Activated CD8-positive, alpha-beta T cell treated with anti-CD3 and anti-CD28 coated beads, Interleukin-2, amount 10 ng/mL, durations not matched to agents 7 days and 5 days (primary cell): ENCODE results near the gene KCNJ9. TPM values are rescaled to one million over a fixed set of nuclear protein-coding genes. Genes with fewer than 3 reads are reported as not detected.

Experiments
- ATAC-seq: fragments of 150-1000 bp; cut with Tn5 transposase; one replicate; pipeline ENCODE4 v1.10.0; 2021; ENCODE audit warnings: moderate library complexity
- CTCF ChIA-PET: fragments of 350-600 bp; sonication (Branson Sonifier 250); formaldehyde crosslinking; loops from one replicate; lab custom pipeline; 2021; ENCODE audit warnings: antibody characterized with exemption; lab: Charles Lee
- POLR2A ChIA-PET: fragments of 350-600 bp; sonication (Branson Sonifier 250); formaldehyde crosslinking; loops from one replicate; lab custom pipeline; 2021; ENCODE audit warnings: antibody characterized with exemption; lab: Charles Lee
- DNase-seq: peaks from one replicate; pipeline ENCODE4 v3.0.0-alpha.2; 2020
- H3K27ac Mint-ChIP-seq: one replicate; pipeline ENCODE4 v1.8.0; 2021; ENCODE audit warnings: mild to moderate bottlenecking, mixed read lengths
- H3K27me3 Mint-ChIP-seq: one replicate; pipeline ENCODE4 v1.8.0; 2021; ENCODE audit warnings: low read depth, mixed read lengths
- H3K36me3 Mint-ChIP-seq: one replicate; pipeline ENCODE4 v1.8.0; 2021; ENCODE audit warnings: low read depth, mixed read lengths
- H3K4me1 Mint-ChIP-seq: one replicate; pipeline ENCODE4 v1.8.0; 2021; ENCODE audit warnings: low read depth, mixed read lengths
- H3K4me3 Mint-ChIP-seq: one replicate; pipeline ENCODE4 v1.8.0; 2021; ENCODE audit warnings: mild to moderate bottlenecking, mixed read lengths
- H3K9me3 Mint-ChIP-seq: one replicate; pipeline ENCODE4 v1.8.0; 2022; ENCODE audit warnings: mixed read lengths; ENCODE audit not compliant: insufficient read depth
- total RNA-seq, 2 experiments: library from RNA; stranded (reverse); gene quantifications; one replicate each; pipeline ENCODE4 v1.2.3, GENCODE V29; 2021

Gene KCNJ9
- total RNA-seq, 2 experiments from 2014 or later, result not detected

GRCh38 chr1:160050619-160051018 is 30.7 kb upstream of the KCNJ9 start:
- ATAC-seq (no peak), DNase-seq (no peak)
- H3K27me3 Mint-ChIP-seq, result peaks cover 43% of the 10 kb centered on the region
- no peak overlapping the region for H3K27ac Mint-ChIP-seq
- no peak overlapping the region for H3K4me3 Mint-ChIP-seq
- H3K36me3 Mint-ChIP-seq, result no peaks in the 10 kb centered on the region
- ChIA-PET POLR2A (no interaction called here), CTCF (interaction anchor here (27.3 kb wide), 1 partner anchor 25 kb away, joined by 617 read pairs; the partner anchor contains the start of genes KCNJ10 and KCNJ9)
- peaks cover 12% of the 10 kb centered on the region for H3K4me1 Mint-ChIP-seq
- no peaks in the 10 kb centered on the region for H3K9me3 Mint-ChIP-seq

- Mint-ChIP-seq H3K27me3 (peaks cover 46% of the 10 kb centered on the region), H3K27ac (no peak overlapping the region), H3K4me3 (no peak overlapping the region), H3K4me1 (no peaks in the 10 kb centered on the region), H3K36me3 (no peaks in the 10 kb centered on the region), H3K9me3 (no peaks in the 10 kb centered on the region)
- ATAC-seq, result no peak
- no peak for DNase-seq
- ChIA-PET CTCF (interaction anchor here (4.1 to 27.3 kb wide), 2 partner anchors 23 to 46 kb away, joined by 14 to 617 read pairs; partner anchors contain the start of genes KCNJ10 and KCNJ9), POLR2A (no interaction called here)
Observed at GRCh38 chr1:160052936-160053335, 28.4 kb upstream of the KCNJ9 start.

GRCh38 chr1:160053548-160054365 is 27.6 kb upstream of the KCNJ9 start:
- no peak overlapping the region for H3K4me3 Mint-ChIP-seq
- no peaks in the 10 kb centered on the region for H3K9me3 Mint-ChIP-seq
- H3K27ac Mint-ChIP-seq, result no peak overlapping the region
- peaks cover 50% of the 10 kb centered on the region for H3K27me3 Mint-ChIP-seq
- no peaks in the 10 kb centered on the region for H3K4me1 Mint-ChIP-seq
- H3K36me3 Mint-ChIP-seq, result no peaks in the 10 kb centered on the region
- DNase-seq (no peak), ATAC-seq (no peak)
- ChIA-PET POLR2A (interaction anchor here (1.0 kb wide), 1 partner anchor 22 kb away, joined by 4 read pairs; the partner anchor contains the start of gene PIGM), CTCF (interaction anchor here (1.4 to 27.3 kb wide), 3 partner anchors 7 to 47 kb away, joined by 5 to 617 read pairs (median 14); partner anchors contain the start of genes KCNJ10 and KCNJ9)

GRCh38 chr1:160056648-160057169 is 24.6 kb upstream of the KCNJ9 start:
- CTCF ChIA-PET, result interaction anchor here (4.4 to 27.3 kb wide), 2 partner anchors 10 to 19 kb away, joined by 22 to 617 read pairs; partner anchors contain the start of genes KCNJ10 and KCNJ9

GRCh38 chr1:160058087-160058486 is 23.3 kb upstream of the KCNJ9 start:
- ChIA-PET CTCF (interaction anchor here (1.0 to 27.3 kb wide), 4 partner anchors 11 to 194 kb away, joined by 3 to 617 read pairs (median 12); partner anchors contain the start of genes KCNJ10 and KCNJ9), POLR2A (no interaction called here)
- no peaks in the 10 kb centered on the region for H3K9me3 Mint-ChIP-seq
- no peak overlapping the region for H3K4me3 Mint-ChIP-seq
- H3K27ac Mint-ChIP-seq, result no peak overlapping the region
- no peaks in the 10 kb centered on the region for H3K36me3 Mint-ChIP-seq
- peaks cover 37% of the 10 kb centered on the region for H3K27me3 Mint-ChIP-seq
- no peak for DNase-seq
- no peaks in the 10 kb centered on the region for H3K4me1 Mint-ChIP-seq
- no peak for ATAC-seq

More at GRCh38 chr1:160056648-160057169, 24.6 kb upstream of the KCNJ9 start:
- Mint-ChIP-seq H3K27ac (no peak overlapping the region), H3K4me1 (no peaks in the 10 kb centered on the region), H3K27me3 (peaks cover 48% of the 10 kb centered on the region), H3K4me3 (no peak overlapping the region), H3K9me3 (no peaks in the 10 kb centered on the region), H3K36me3 (no peaks in the 10 kb centered on the region)
- POLR2A ChIA-PET, result no interaction called here
- no peak for DNase-seq
- no peak for ATAC-seq

- POLR2A ChIA-PET, result no interaction called here
Observed at GRCh38 chr1:160061369-160062229, 19.7 kb upstream of the KCNJ9 start.

GRCh38 chr1:160062230-160062532 is 19.2 kb upstream of the KCNJ9 start:
- no peak for DNase-seq
- Mint-ChIP-seq H3K4me1 (no peaks in the 10 kb centered on the region), H3K27ac (no peak overlapping the region), H3K27me3 (peaks cover 33% of the 10 kb centered on the region), H3K9me3 (no peaks in the 10 kb centered on the region), H3K4me3 (no peak overlapping the region), H3K36me3 (no peaks in the 10 kb centered on the region)
- ChIA-PET CTCF (interaction anchor here (27.3 to 27.5 kb wide), 2 partner anchors 10 to 14 kb away, joined by 617 read pairs; partner anchors contain the start of genes KCNJ10 and KCNJ9), POLR2A (no interaction called here)
- ATAC-seq, result no peak

More at GRCh38 chr1:160061369-160062229, 19.7 kb upstream of the KCNJ9 start:
- H3K4me1 Mint-ChIP-seq, result no peaks in the 10 kb centered on the region
- peaks cover 28% of the 10 kb centered on the region for H3K27me3 Mint-ChIP-seq
- CTCF ChIA-PET, result interaction anchor here (1.0 to 27.3 kb wide), 2 partner anchors 14 to 15 kb away, joined by 4 to 617 read pairs; partner anchors contain the start of genes KCNJ10 and KCNJ9
- no peaks in the 10 kb centered on the region for H3K9me3 Mint-ChIP-seq
- no peak for ATAC-seq
- no peak for DNase-seq
- no peak overlapping the region for H3K27ac Mint-ChIP-seq
- no peaks in the 10 kb centered on the region for H3K36me3 Mint-ChIP-seq
- H3K4me3 Mint-ChIP-seq, result no peak overlapping the region

- POLR2A ChIA-PET, result no interaction called here
- H3K9me3 Mint-ChIP-seq, result no peaks in the 10 kb centered on the region
- CTCF ChIA-PET, result interaction anchor here (27.3 to 27.5 kb wide), 2 partner anchors 11 to 13 kb away, joined by 617 read pairs; partner anchors contain the start of genes KCNJ10 and KCNJ9
- H3K4me3 Mint-ChIP-seq, result no peak overlapping the region
- DNase-seq (no peak), ATAC-seq (no peak)
- peaks cover 32% of the 10 kb centered on the region for H3K27me3 Mint-ChIP-seq
- H3K4me1 Mint-ChIP-seq, result no peaks in the 10 kb centered on the region
- H3K27ac Mint-ChIP-seq, result no peak overlapping the region
- H3K36me3 Mint-ChIP-seq, result no peaks in the 10 kb centered on the region
Observed at GRCh38 chr1:160063176-160063575, 18.2 kb upstream of the KCNJ9 start.

- POLR2A ChIA-PET, result no interaction called here
- no peak overlapping the region for H3K4me3 Mint-ChIP-seq
- no peak for ATAC-seq
- no peaks in the 10 kb centered on the region for H3K4me1 Mint-ChIP-seq
- no peaks in the 10 kb centered on the region for H3K9me3 Mint-ChIP-seq
- no peaks in the 10 kb centered on the region for H3K36me3 Mint-ChIP-seq
- peaks cover 34% of the 10 kb centered on the region for H3K27me3 Mint-ChIP-seq
- no peak overlapping the region for H3K27ac Mint-ChIP-seq
- DNase-seq, result no peak
- CTCF ChIA-PET, result interaction anchor here (0.9 to 27.5 kb wide), 3 partner anchors 12 to 50 kb away, joined by 3 to 617 read pairs (median 617); partner anchors contain the start of genes KCNJ10 and KCNJ9
Observed at GRCh38 chr1:160064164-160064563, 17.2 kb upstream of the KCNJ9 start.

GRCh38 chr1:160064746-160065145 is 16.6 kb upstream of the KCNJ9 start:
- CTCF ChIA-PET, result interaction anchor here (27.3 to 27.5 kb wide), 2 partner anchors 11 to 12 kb away, joined by 617 read pairs; partner anchors contain the start of genes KCNJ10 and KCNJ9
- Mint-ChIP-seq H3K27ac (no peak overlapping the region), H3K4me1 (peaks cover 3% of the 10 kb centered on the region), H3K36me3 (no peaks in the 10 kb centered on the region), H3K9me3 (no peaks in the 10 kb centered on the region), H3K27me3 (peaks cover 37% of the 10 kb centered on the region), H3K4me3 (no peak overlapping the region)
- DNase-seq (no peak), ATAC-seq (no peak)
- POLR2A ChIA-PET, result no interaction called here
